Small intestine (tissue), 16 donors: ENCODE measurements around the gene ZFP1. TPM values are rescaled to one million over a fixed set of nuclear protein-coding genes. Genes with fewer than 3 reads are reported as not detected.
A peak's percentile ranks its signal among the peaks of the same experiment; 100 is the strongest.

ENCODE experiments used
- DNase-seq, 2 donors: peaks; one replicate each; pipeline versions ENCODE4 v3.0.0 to v3.0.0-alpha.2; 2013
- FAIRE-seq: peaks from 2 replicates; lab custom pipeline; 2012; peaks lifted over from hg19 to GRCh38; lab: Jason Lieb, UNC
- H3K27ac ChIP-seq, 3 donors: one replicate each; pipeline ENCODE4 v1.5.1; 2013; ENCODE audit warnings: low read length in 2 of 3, mild to moderate bottlenecking in 2 of 3, control low read depth in 1 of 3, inconsistent platforms in 1 of 3, low read depth in 1 of 3, moderate library complexity in 1 of 3
- H3K27me3 ChIP-seq, 3 donors: one replicate each; pipeline ENCODE4 v1.6.1; 2013; ENCODE audit warnings: low read length in 3 of 3, inconsistent platforms in 1 of 3; ENCODE audit not compliant: control insufficient read depth in 3 of 3, insufficient read depth in 3 of 3
- H3K36me3 ChIP-seq, 3 donors: one replicate each; pipeline ENCODE4 v1.6.1; 2013; ENCODE audit warnings: low read length in 3 of 3, inconsistent platforms in 1 of 3, low read depth in 1 of 3, mild to moderate bottlenecking in 1 of 3, moderate library complexity in 1 of 3; ENCODE audit not compliant: control insufficient read depth in 3 of 3, insufficient read depth in 2 of 3
- H3K4me1 ChIP-seq, 3 donors: one replicate each; pipeline ENCODE4 v1.6.1; 2013; ENCODE audit warnings: low read length in 2 of 3, inconsistent platforms in 1 of 3, low read depth in 1 of 3, mild to moderate bottlenecking in 1 of 3, moderate library complexity in 1 of 3; ENCODE audit not compliant: control insufficient read depth in 3 of 3, insufficient read depth in 2 of 3
- H3K4me3 ChIP-seq, 3 donors: one replicate each; pipeline ENCODE4 v1.5.1; 2013; ENCODE audit warnings: low read length in 3 of 3, control low read depth in 1 of 3, inconsistent platforms in 1 of 3, low read depth in 1 of 3, mild to moderate bottlenecking in 1 of 3, moderate library complexity in 1 of 3
- H3K9me3 ChIP-seq, 2 donors: one replicate each; pipeline ENCODE4 v1.6.1; 2013; ENCODE audit warnings: low read depth in 1 of 2, low read length in 1 of 2; ENCODE audit not compliant: control insufficient read depth in 2 of 2, insufficient read depth in 1 of 2
- WGBS, 3 donors: extraction: QIAGEN DNeasy Blood & Tissue Kit; methylation state at CpG; one replicate each; pipeline ENCODE4 v1.1.7; 2013; 5-methylcytosine and 5-hydroxymethylcytosine counted together
- long read RNA-seq, 10 donors: transcript quantifications; one replicate each; lab custom pipeline, GENCODE V29; 2026
- polyA plus RNA-seq, 4 donors: library from polyadenylated mRNA; stranded (reverse) in 3 of 4; unstranded in 1 of 4; fragments of 200-250 nt in 3 of 4; fragments of 120-200 nt in 1 of 4; gene quantifications; one replicate each; pipeline versions ENCODE4 v1.2.1 to v1.2.3, GENCODE V29; 2013
- donor health status: healthy with polysubstance abuse.
- donor health status: control.
- donor health status: control.
- donor health status: Bipolar disorder and iron deficiency.
- donor health status: healthy.

Gene ZFP1
- polyA plus RNA-seq, result 1 to 10 TPM; 2.2 to 8.8 (median 2.8) TPM
- long read RNA-seq, donor 1, result 0 reads
- long read RNA-seq, donor 2, partial matches to known transcripts, result 0 of 2 reads
- long read RNA-seq, donor 2, other reads (novel, unspliced or antisense), result 0 of 2 reads
- long read RNA-seq, donor 3, partial matches to known transcripts, result 0 of 2 reads
- long read RNA-seq, donor 3, other reads (novel, unspliced or antisense), result 0 of 2 reads
- long read RNA-seq, donor 4, partial matches to known transcripts, result 0 of 1 reads
- long read RNA-seq, donor 4, other reads (novel, unspliced or antisense), result 0 of 1 reads
- long read RNA-seq, donor 5, result 0 reads
- long read RNA-seq, donor 6, partial matches to known transcripts, result 0 of 2 reads
- long read RNA-seq, donor 6, other reads (novel, unspliced or antisense), result 0 of 2 reads
- long read RNA-seq, donor 7, partial matches to known transcripts, result 0 of 1 reads
- long read RNA-seq, donor 7, other reads (novel, unspliced or antisense), result 0 of 1 reads
- long read RNA-seq, donor 8, partial matches to known transcripts, result 0 of 1 reads
- long read RNA-seq, donor 8, other reads (novel, unspliced or antisense), result 0 of 1 reads
- long read RNA-seq, donor 9, partial matches to known transcripts, result 0 of 1 reads
- long read RNA-seq, donor 9, other reads (novel, unspliced or antisense), result 0 of 1 reads
- long read RNA-seq, donor 10, transcript ZFP1-209 (4 exons, 1,457 nt), result major isoform, 5 of 5 reads
- long read RNA-seq, donor 10, partial matches to known transcripts, result 0 of 5 reads
- long read RNA-seq, donor 10, other reads (novel, unspliced or antisense), result 0 of 5 reads

DNA sequence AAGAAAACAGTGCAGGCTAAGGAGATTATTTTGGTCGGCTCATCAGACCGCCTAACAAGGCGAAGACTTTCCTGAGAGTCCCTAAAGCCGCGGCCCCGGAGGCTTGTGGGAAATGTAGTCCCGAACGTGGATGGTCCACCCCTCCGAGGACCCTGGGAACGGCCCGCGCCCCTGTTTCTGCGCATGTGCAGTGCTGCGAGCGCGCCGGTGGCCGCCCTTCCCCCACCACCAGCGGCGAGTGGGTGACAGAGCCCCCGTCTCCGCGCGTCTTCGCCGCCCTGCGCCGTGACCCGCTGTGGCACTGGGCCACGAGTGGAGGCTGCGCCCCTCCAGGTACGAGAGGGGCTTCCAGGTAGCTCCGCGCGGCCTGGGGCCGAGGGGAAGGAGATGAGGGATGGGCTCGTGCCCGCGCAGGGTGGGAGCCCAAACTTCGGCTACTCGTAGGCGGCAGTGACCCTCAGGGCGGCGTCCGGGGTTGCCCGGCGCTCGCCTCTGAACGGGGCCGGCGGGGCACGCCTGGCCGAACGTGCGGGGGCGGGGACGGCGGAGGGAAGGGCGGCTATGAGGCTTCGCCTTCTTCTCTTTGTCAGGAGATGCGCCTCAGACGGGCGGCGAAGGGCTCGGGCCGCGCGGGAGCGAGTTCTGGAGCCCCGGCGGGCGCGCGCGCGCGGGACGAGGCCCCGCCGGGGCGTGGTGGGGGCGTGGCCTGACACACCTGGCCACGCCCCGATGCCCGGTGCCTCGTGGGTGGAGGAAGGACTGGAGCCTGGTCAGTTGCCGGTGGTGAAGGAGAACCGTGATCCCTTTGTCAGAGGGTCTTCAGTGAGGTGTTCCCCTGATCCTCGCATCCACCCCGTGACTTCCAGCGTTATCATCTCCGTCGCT is at the start of gene ZFP1:
ZFP1 (plus strand) TSS at position 214 of the 885 bp plus-strand sequence. CDS start 4,428 bp downstream, outside the sequence.
- Histone ChIP-seq H3K36me3 (peaks cover 0 to 8% (median 0%) of the 10 kb centered on the region in 3 donors), H3K27ac (peak within 1 kb of the TSS; percentile 74 to 98 (median 93)), H3K9me3 (peaks cover 0 to 19% of the 10 kb centered on the region in 2 donors), H3K4me1 (no peaks in the 10 kb centered on the region), H3K4me3 (peak within 1 kb of the TSS; percentile 68 to 99 (median 91)), H3K27me3 (no peaks in the 10 kb centered on the region)
- FAIRE-seq, result no peak
- 0 to 1% (median 0%) methylated on average over 62 to 93 of the region's 93 CpGs for WGBS, 3 donors
- DNase-seq, result peak; percentile 93 to 96

DNA sequence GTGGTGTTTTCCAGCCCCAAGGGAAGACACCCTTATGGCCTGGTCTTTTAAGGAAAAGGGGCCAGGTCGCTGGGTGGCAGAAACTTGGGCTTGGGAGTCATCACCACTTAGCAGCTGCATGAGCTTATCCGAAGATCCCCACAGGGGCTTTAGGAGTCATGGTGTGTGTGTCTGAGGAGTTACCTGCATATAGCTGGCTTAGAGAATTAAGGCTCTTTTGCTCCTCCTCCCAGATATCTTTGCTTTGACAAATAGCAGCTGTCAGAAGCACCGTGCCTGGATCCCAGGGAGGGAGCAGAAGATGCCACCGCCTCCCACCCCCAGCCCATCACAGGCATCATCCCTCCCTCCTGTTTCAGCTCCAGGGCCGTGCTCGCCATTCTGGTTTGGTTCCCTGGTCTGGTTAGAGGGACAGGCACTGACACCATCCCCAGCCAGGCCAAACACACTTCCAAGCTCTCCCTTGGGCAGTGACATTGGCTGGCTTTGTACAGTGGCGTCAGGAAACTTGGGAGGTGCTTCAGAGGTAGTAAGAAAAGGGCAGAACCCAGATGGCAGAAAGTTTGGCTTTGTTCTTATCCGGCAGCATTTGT is 49.2 kb upstream of the ZFP1 start:
- no peaks in the 10 kb centered on the region for H3K4me1 ChIP-seq
- peaks cover 0 to 37% (median 1%) of the 10 kb centered on the region in 3 donors for H3K36me3 ChIP-seq
- H3K4me3 ChIP-seq, result no peak overlapping the region
- DNase-seq (no peak), FAIRE-seq (no peak)
- no peaks in the 10 kb centered on the region for H3K9me3 ChIP-seq
- WGBS, 3 donors, result 71 to 80% (median 74%) methylated on average over 8 of the region's 8 CpGs
- no peaks in the 10 kb centered on the region for H3K27me3 ChIP-seq
- peak overlapping the region in 2 of 3 donors; percentile 20 to 34 for H3K27ac ChIP-seq

DNA sequence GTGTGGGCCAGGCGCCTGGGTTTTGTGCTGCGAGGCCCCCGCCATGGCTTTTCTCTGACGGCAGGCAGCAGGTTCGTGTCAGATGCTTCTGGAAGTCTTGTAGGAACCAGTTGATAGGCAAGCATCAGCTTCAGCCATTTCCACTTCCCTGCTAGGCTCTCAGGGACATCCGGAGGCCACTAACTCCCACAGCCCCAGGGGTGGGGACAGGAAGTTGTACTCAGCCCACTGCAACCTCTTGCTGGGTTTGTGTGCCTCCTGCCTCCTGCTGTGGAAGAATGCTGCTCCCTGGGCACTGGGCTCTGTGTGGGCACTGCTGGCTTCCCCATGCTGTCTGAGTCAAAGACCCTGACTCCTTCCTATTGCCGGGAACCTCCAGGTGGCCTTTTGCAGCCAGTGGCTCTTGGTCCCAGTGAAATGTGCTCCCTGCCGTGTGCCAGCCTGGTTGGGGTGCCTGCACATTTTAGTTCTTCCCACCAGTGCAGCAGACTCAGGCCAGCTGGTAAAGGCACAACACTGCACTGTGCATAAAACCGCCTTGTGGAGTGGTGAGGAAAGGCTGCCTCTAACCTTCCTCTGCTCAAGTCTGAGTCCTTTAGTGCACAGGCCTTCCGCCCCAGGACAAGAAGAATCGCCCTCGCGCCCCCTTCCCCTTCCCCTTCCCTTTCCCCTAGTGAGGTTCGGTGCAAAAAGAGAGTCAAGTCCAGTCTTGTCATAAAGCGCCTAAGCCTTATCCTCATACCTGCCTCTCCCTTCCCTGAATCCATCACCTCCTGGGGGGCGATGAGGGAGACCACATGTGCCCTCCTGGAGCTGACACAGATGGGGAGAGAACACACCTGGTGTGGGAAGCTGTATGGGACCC is 48.4 kb upstream of the ZFP1 start:
- DNase-seq, result peak in 1 of 2 donors; percentile 36
- FAIRE-seq, result no peak
- Histone ChIP-seq H3K27ac (peak overlapping the region in 2 of 3 donors; percentile 20 to 34), H3K27me3 (no peaks in the 10 kb centered on the region), H3K9me3 (no peaks in the 10 kb centered on the region), H3K4me1 (no peaks in the 10 kb centered on the region), H3K4me3 (no peak overlapping the region), H3K36me3 (peaks cover 0 to 37% (median 0%) of the 10 kb centered on the region in 3 donors)
- 64 to 85% (median 78%) methylated on average over 16 of the region's 16 CpGs for WGBS, 3 donors

DNA sequence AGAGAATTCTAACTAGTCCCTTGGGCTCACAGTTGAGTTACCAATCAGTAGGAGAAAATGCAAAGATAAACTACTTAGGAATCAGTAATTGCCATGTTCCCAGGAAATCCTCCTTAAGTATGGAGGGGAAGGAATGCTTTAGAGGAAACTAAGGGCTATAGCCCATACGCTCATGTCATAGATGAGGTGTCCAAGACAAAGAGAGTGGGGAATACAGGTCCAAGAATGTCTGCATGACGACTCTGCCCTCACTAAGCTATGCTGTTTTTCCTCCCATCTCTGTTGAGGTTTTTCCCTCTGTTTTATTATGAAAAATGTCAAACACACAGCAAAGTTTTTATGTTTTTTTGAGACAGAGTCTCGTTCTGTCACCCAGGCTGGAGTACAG is 47.7 kb upstream of the ZFP1 start:
- Histone ChIP-seq H3K36me3 (peaks cover 0 to 37% (median 0%) of the 10 kb centered on the region in 3 donors), H3K9me3 (no peaks in the 10 kb centered on the region), H3K27me3 (no peaks in the 10 kb centered on the region), H3K4me1 (no peaks in the 10 kb centered on the region), H3K27ac (no peak overlapping the region), H3K4me3 (no peak overlapping the region)
- WGBS, 3 donors, result 83 to 88% (median 88%) methylated on average over 3 of the region's 3 CpGs
- DNase-seq (no peak), FAIRE-seq (no peak)

DNA sequence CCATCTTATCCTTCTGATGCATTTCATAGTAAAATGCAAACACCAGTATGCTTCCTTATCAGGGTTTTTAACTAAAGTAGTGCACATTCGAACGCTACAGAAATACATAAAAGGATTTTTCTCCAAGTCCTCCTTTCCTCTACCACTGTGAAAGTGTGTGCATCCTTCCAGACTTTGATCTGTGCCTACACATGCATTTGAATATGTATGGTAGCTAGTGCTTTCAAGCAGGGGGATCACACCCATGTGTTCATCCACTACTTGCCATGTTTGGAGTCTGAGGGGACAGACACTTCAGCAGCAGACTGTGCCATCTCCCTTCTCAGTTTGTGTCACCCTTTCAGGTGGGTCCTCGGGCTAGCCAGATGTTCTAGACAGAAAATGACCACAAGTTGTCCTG is 46.7 kb upstream of the ZFP1 start:
- peaks cover 0 to 40% (median 0%) of the 10 kb centered on the region in 3 donors for H3K36me3 ChIP-seq
- H3K27me3 ChIP-seq, result no peaks in the 10 kb centered on the region
- H3K27ac ChIP-seq, result no peak overlapping the region
- no peak for FAIRE-seq
- H3K4me1 ChIP-seq, result no peaks in the 10 kb centered on the region
- DNase-seq, result no peak
- H3K9me3 ChIP-seq, result no peaks in the 10 kb centered on the region
- no peak overlapping the region for H3K4me3 ChIP-seq
- 84 to 85% (median 84%) methylated on average over 3 of the region's 3 CpGs for WGBS, 3 donors

DNA sequence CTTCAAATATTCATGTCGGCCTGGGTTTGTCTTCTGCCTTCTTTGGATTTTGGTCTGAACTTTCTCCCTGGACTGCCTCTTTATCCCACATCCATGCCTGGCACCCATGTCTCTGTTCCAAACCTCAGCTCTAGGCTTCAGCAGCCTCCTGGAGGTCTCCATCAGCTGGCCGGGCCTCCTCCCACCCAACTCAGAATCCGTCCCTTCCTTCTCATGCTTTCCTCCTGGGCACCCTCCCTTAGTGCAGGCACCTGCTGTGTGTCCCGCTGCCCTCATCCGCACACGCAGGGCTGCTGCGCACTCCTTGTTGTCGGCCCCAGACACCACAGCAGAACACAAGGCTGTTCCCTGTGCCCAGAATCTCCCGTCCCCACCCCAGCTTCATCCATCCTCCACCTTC is 45.7 kb upstream of the ZFP1 start:
- FAIRE-seq (no peak), DNase-seq (no peak)
- 95 to 98% (median 97%) methylated on average over 9 of the region's 9 CpGs for WGBS, 3 donors
- H3K36me3 ChIP-seq, result peaks cover 0 to 47% (median 0%) of the 10 kb centered on the region in 3 donors
- no peaks in the 10 kb centered on the region for H3K4me1 ChIP-seq
- H3K9me3 ChIP-seq, result no peaks in the 10 kb centered on the region
- H3K4me3 ChIP-seq, result no peak overlapping the region
- H3K27me3 ChIP-seq, result no peaks in the 10 kb centered on the region
- H3K27ac ChIP-seq, result no peak overlapping the region

DNA sequence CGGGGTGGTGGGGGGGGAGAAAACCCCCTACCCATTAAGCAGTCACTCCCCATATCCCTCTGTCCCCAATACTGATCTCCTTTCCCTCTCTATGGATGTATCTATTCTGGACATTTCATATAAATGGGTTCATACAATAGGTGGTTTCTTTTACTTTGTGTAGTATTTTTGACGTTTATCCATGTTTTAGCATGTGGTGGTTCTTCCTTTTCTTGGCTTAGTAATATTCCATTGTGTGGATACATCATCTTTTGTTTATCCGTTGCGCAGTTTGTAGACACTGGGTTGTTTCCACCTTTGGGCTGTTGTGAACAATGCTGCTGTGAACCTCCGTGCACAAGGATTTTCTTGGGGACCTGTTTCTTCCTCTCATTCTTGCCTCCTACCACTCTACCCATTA is 44.3 kb upstream of the ZFP1 start:
- H3K4me3 ChIP-seq, result no peak overlapping the region
- DNase-seq, result no peak
- WGBS, 3 donors, result 96 to 97% (median 97%) methylated on average over 5 of the region's 5 CpGs
- H3K9me3 ChIP-seq, result no peaks in the 10 kb centered on the region
- H3K4me1 ChIP-seq, result peaks cover 0 to 5% (median 0%) of the 10 kb centered on the region in 3 donors
- no peak overlapping the region for H3K27ac ChIP-seq
- FAIRE-seq, result no peak
- H3K36me3 ChIP-seq, result peaks cover 0 to 43% (median 0%) of the 10 kb centered on the region in 3 donors
- H3K27me3 ChIP-seq, result no peaks in the 10 kb centered on the region
